ENCODE results near the gene FBXO45. TPM values are rescaled to one million over a fixed set of nuclear protein-coding genes. Genes with fewer than 3 reads are reported as not detected.
A peak's percentile ranks its signal among the peaks of the same experiment; 100 is the strongest.

The FBXO45 gene
- total and polyA plus RNA-seq, 2 of the 4 experiments (the other 2 are of a cell fraction), result 3.8 to 5.0 TPM

- H3K9me1 ChIP-seq (ENCODE audit: insufficient read depth, low read length), result no peaks in the 10 kb centered on the region
- no peak overlapping the region for H3K56ac ChIP-seq (ENCODE audit: extremely low read depth, insufficient read depth, low read length)
- WGBS, 2 experiments (ENCODE audit: extremely low coverage in 2 of 2, insufficient read length in 1 of 2), result no CpG with 5 or more reads among the region's 5 CpGs
- no peak overlapping the region for H4K5ac ChIP-seq (ENCODE audit: low read depth, low read length)
- no peak overlapping the region for H2BK20ac ChIP-seq (ENCODE audit: low read depth, low read length)
- H3K36me3 ChIP-seq (ENCODE audit: control insufficient read depth, insufficient read depth, low read length), result no peaks in the 10 kb centered on the region
- no peak overlapping the region for H2AK5ac ChIP-seq (ENCODE audit: low read depth, low read length)
- ATAC-seq (ENCODE audit: low read depth), result peak; percentile 98
- H2BK5ac ChIP-seq (ENCODE audit: low read depth, low read length, poor library complexity, severe bottlenecking), result no peak overlapping the region
- no peak overlapping the region for H3K27ac ChIP-seq (ENCODE audit: insufficient read depth, low read length)
- H3K4me1 ChIP-seq (ENCODE audit: control insufficient read depth, insufficient read depth, low read length), result no peaks in the 10 kb centered on the region
- H3K9me3 ChIP-seq (ENCODE audit: control insufficient read depth, insufficient read depth, low read length), result no peaks in the 10 kb centered on the region
- no peak overlapping the region; the same call in 1 of the 2 replicates for H3K4me2 ChIP-seq (ENCODE audit: low read depth, low read length)
- H3K9ac ChIP-seq (ENCODE audit: low read depth, low read length), result no peak overlapping the region
- ChIA-PET CTCF (interaction anchor here (0.6 to 1.6 kb wide), 14 partner anchors 9 to 347 kb away, joined by 3 to 13 read pairs (median 3); no protein-coding TSS in a partner anchor), POLR2A (ENCODE audit: unreplicated experiment) (no interaction called here)
- H4K20me1 ChIP-seq (ENCODE audit: insufficient read depth, low read length), result no peaks in the 10 kb centered on the region
- no peaks in the 10 kb centered on the region for H3K79me1 ChIP-seq (ENCODE audit: low read depth in 1 of 2, low read length in 2 of 2)
- no peak overlapping the region for H3K18ac ChIP-seq (ENCODE audit: low read depth, low read length)
- intact Hi-C loops (cut with micrococcal nuclease) (loop anchor here (1.0 to 10.0 kb wide), 3 partner anchors 76 to 361 kb away; partner anchors contain the start of gene NCBP2), dilution Hi-C loops (cut with HindIII; ENCODE audit: low sequenced_read_pairs, unreplicated experiment) (no loop called here), in situ Hi-C loops (cut with MboI; ENCODE audit: low sequenced_read_pairs) (loop anchor here (5.0 to 25.0 kb wide), 2 partner anchors 78 to 353 kb away; partner anchors contain the start of gene PIGZ)
- no TSS peak for BruUV-seq (replicated peaks)
- peaks cover 7% of the 10 kb centered on the region for H3K27me3 ChIP-seq (ENCODE audit: control insufficient read depth, insufficient read depth, low read length)
- DNase-seq, result peak; percentile 63
- no peak overlapping the region for H4K8ac ChIP-seq (ENCODE audit: low read depth in 2 of 2, low read length in 2 of 2)
- no peak overlapping the region for H4K91ac ChIP-seq (ENCODE audit: insufficient read depth, low read depth, low read length)
- H2BK120ac ChIP-seq (ENCODE audit: low read depth, low read length), result no peak overlapping the region
- TF ChIP-seq POLR2A (IDR thresholded peaks at IDR 0.05; ENCODE audit: low read depth, low read length) (0 out of 2 replicates have a peak, but pooled peaks have one; percentile 33), USF2 (IDR thresholded peaks at IDR 0.05; ENCODE audit: low read depth, low read length) (peak; percentile 27; the same call in 1 of the 2 replicates), BHLHE40 (IDR thresholded peaks at IDR 0.05; ENCODE audit: low read depth, low read length) (no peak), SMC3 (IDR thresholded peaks at IDR 0.05; ENCODE audit: low read depth, low read length) (peak; percentile 89), NFE2L2 (IDR thresholded peaks at IDR 0.05; ENCODE audit: low read depth, low read length) (no peak), ELK1 (IDR thresholded peaks at IDR 0.05; ENCODE audit: borderline replicate concordance, low read depth, low read length) (no peak), MAZ (IDR thresholded peaks at IDR 0.05; ENCODE audit: borderline replicate concordance, low read depth, low read length) (peak; percentile 86; the same call in 1 of the 2 replicates), MXI1 (IDR thresholded peaks at IDR 0.05; ENCODE audit: borderline replicate concordance, low read depth, low read length) (no peak), CTCF (conservative IDR thresholded peaks at IDR 0.05; ENCODE audit: low read depth, low read length) (peak; percentile 83), RAD21 (IDR thresholded peaks at IDR 0.05; ENCODE audit: low read length) (peak; percentile 92)
- H3K4ac ChIP-seq (ENCODE audit: low read depth, low read length), result no peak overlapping the region
- no peak overlapping the region for H2BK15ac ChIP-seq (ENCODE audit: low read depth, low read length)
- no peak overlapping the region for H3K4me3 ChIP-seq (ENCODE audit: insufficient read depth, low read depth, low read length)
- no peak overlapping the region for H2AK9ac ChIP-seq (replicated peaks; ENCODE audit: low read depth, low read length, poor library complexity)
- no peak overlapping the region for H3K14ac ChIP-seq (replicated peaks; ENCODE audit: low read depth, low read length)
- no peak overlapping the region for H3K23ac ChIP-seq (ENCODE audit: low read depth, low read length)
- H2AFZ ChIP-seq (replicated peaks; ENCODE audit: low read length, poor library complexity), result peak overlapping the region; percentile 54
These were observed 40.9 kb downstream of the FBXO45 start for GRCh38 chr3:196609343-196609775.
